Measurements from ENCODE around the gene DYNLRB1. TPM values are rescaled to one million over a fixed set of nuclear protein-coding genes. Genes with fewer than 3 reads are reported as not detected.

The DYNLRB1 gene
- total RNA-seq, 2 donors from 2014 or later: 106 to 107 TPM

DNA sequence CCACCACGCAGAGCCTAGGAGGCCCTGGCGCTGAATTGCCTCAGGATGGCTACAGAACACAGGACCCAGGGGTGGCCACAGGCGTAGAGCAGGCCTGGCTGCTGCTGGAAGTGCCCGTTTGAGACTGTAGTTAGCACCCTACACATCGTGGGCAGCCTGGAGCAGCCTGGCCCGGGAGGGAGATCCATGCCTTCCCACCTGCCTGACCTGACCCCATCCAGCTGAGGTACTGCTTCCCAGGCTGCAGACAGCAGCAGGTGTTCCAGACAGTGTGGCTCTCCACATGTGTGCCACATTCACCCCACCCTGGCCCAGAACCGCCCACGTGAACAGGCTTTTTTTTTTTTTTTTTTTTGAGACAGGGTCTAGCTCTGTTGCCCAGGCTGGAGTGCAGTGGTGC, 21.4 kb downstream of the DYNLRB1 start:
- H3K27ac ChIP-seq: no peak overlapping the region
- TF ChIP-seq, protein P1, sequence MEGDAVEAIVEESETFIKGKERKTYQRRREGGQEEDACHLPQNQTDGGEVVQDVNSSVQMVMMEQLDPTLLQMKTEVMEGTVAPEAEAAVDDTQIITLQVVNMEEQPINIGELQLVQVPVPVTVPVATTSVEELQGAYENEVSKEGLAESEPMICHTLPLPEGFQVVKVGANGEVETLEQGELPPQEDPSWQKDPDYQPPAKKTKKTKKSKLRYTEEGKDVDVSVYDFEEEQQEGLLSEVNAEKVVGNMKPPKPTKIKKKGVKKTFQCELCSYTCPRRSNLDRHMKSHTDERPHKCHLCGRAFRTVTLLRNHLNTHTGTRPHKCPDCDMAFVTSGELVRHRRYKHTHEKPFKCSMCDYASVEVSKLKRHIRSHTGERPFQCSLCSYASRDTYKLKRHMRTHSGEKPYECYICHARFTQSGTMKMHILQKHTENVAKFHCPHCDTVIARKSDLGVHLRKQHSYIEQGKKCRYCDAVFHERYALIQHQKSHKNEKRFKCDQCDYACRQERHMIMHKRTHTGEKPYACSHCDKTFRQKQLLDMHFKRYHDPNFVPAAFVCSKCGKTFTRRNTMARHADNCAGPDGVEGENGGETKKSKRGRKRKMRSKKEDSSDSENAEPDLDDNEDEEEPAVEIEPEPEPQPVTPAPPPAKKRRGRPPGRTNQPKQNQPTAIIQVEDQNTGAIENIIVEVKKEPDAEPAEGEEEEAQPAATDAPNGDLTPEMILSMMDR (IDR thresholded peaks at IDR 0.05): no peak
- H3K4me3 ChIP-seq: no peak overlapping the region
- no peaks in the 10 kb centered on the region for H3K27me3 ChIP-seq
- H3K9me3 ChIP-seq: no peaks in the 10 kb centered on the region
- peaks cover 24% of the 10 kb centered on the region for H3K36me3 ChIP-seq
- no peaks in the 10 kb centered on the region for H3K4me1 ChIP-seq
- intact Hi-C loops (cut with DNase I): no loop called here
- DNase-seq: no peak
- H3K9ac ChIP-seq (ENCODE audit: low read depth in 2 of 2, low read length in 2 of 2): no peak overlapping the region

DNA sequence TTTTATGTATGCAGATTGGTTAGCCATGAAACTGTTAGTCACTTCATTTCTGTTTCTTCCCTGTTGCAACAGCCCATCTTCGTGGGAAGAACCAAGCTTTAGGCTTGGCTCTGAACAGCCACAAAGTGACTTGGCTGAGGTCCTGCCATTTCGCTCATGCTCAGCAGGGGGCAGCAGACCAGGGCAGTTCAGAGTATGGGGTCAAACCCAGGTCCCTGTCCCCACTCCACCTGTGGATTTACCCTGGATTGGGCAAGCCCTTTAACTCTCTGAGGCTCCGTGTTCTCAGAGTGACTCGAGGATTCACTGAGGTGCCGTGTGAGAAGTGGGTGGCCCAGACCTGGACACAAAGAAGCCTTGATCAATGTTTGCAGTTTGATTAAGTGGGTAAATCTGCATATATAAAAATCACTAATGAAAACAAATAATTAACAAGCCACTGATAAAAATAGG, 22.5 kb downstream of the DYNLRB1 start:
- intact Hi-C loops (cut with DNase I): no loop called here

DNA sequence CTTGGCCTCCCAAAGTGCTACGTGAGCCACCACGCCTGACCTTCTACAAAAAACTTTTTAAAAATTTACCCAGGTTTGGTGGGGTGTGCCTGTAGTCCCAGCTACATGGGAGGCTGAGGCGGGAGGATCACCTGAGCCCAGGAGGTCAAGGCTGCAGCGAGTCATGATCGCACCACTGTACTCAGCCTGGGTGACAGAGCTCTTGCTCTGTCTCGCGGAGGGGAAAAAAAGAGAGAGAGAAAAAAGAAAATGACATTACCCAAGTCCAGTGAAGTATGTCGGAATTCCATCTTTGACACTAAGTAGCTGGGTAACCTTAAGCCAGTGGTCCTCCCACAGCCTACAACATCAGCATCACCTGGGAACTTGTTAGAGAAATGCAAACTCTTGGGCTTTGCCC, 23.5 kb downstream of the DYNLRB1 start:
- Histone ChIP-seq H3K9ac (ENCODE audit: low read depth in 2 of 2, low read length in 2 of 2) (no peak overlapping the region), H3K36me3 (peaks cover 18% of the 10 kb centered on the region), H3K4me3 (no peak overlapping the region), H3K27me3 (no peaks in the 10 kb centered on the region), H3K9me3 (no peaks in the 10 kb centered on the region), H3K4me1 (peaks cover 9% of the 10 kb centered on the region), H3K27ac (no peak overlapping the region)
- intact Hi-C loops (cut with DNase I): no loop called here
- TF ChIP-seq, protein P1 (IDR thresholded peaks at IDR 0.05): no peak
- no peak for DNase-seq

More for the DNA sequence above, 22.5 kb downstream of the DYNLRB1 start:
- peak; percentile 61 for DNase-seq
- Histone ChIP-seq H3K9me3 (no peaks in the 10 kb centered on the region), H3K27ac (no peak overlapping the region), H3K36me3 (peaks cover 24% of the 10 kb centered on the region), H3K4me3 (no peak overlapping the region), H3K4me1 (peaks cover 5% of the 10 kb centered on the region), H3K27me3 (no peaks in the 10 kb centered on the region), H3K9ac (ENCODE audit: low read depth in 2 of 2, low read length in 2 of 2) (no peak overlapping the region)
- TF ChIP-seq, protein P1 (IDR thresholded peaks at IDR 0.05): peak; percentile 76

DNA sequence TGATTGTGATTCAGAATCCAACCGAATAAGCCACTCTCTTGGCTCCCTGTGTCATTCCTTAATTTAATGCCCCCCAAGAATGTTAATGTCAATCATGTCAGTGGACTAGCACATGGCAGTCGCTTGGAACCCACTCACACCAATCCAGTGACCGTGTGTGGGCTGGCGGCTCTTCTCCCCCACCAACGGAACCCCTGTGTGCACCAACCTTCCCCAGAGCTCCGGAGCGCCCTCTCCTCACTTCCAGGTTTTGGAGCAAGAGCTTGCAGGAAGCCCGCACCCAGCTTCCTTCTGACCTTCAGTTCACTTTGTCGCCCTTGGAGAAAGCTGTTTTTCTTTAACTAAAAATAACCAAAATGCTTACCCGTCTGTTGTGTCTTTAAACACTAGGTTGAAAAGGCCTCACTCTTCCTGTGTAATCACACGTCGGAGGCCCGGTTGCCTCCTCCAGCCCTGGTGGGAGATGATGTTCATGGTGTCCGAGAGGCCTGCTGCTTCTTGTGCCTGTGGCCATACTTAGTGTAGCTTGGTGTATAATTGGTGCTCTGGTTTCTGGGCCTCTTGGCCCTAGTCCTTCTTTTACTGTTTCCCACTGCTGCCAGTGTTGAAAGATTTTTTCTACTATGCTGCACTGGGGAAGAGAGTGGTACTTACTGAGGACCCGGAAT, 24.5 kb downstream of the DYNLRB1 start:
- Histone ChIP-seq H3K27ac (no peak overlapping the region), H3K4me1 (peaks cover 9% of the 10 kb centered on the region), H3K4me3 (no peak overlapping the region), H3K36me3 (peaks cover 8% of the 10 kb centered on the region), H3K27me3 (no peaks in the 10 kb centered on the region), H3K9me3 (no peaks in the 10 kb centered on the region), H3K9ac (ENCODE audit: low read depth in 2 of 2, low read length in 2 of 2) (no peak overlapping the region)
- intact Hi-C loops (cut with DNase I): no loop called here
- DNase-seq: no peak
- TF ChIP-seq, protein P1 (IDR thresholded peaks at IDR 0.05): no peak

DNA sequence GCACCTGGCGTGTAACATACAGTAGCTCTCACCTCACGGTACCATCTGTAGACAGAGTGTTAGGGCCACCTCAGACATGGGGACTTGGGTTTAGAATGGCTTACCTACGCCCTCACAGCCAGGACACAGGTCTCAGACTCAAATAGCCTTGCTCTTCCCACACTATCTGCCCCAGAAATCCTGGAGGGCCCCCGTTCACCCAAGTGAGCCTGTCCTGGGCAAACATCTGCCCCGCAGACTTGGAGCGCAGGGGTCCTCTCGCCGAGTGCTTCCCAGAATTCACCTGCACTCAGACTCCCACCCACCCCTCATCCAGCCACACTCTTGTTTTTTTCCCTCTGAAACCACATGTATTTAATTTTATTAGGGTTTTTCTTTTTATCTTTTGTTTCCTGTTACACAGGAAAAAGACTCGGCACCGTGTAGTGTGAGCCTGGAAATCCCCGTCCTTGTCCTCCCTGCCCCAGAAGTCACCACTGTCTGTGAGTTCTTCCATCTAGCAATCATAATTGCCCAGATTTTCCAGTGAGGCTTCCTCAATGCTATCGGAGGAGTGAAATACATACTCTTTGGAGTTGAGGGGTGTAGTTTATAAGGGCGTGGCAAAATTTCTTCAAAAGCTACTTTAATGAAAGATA, 25.2 kb downstream of the DYNLRB1 start:
- no peak overlapping the region for H3K9ac ChIP-seq (ENCODE audit: low read depth in 2 of 2, low read length in 2 of 2)
- no peak overlapping the region for H3K27ac ChIP-seq
- no peaks in the 10 kb centered on the region for H3K9me3 ChIP-seq
- intact Hi-C loops (cut with DNase I): no loop called here
- no peak overlapping the region for H3K4me3 ChIP-seq
- H3K36me3 ChIP-seq: peaks cover 4% of the 10 kb centered on the region
- TF ChIP-seq, protein P1 (IDR thresholded peaks at IDR 0.05): no peak
- no peaks in the 10 kb centered on the region for H3K27me3 ChIP-seq
- peaks cover 9% of the 10 kb centered on the region for H3K4me1 ChIP-seq
- DNase-seq: no peak

Measured in colonic mucosa (tissue), 4 donors.